ENCODE results near the gene DSE.

Gene DSE

DNA sequence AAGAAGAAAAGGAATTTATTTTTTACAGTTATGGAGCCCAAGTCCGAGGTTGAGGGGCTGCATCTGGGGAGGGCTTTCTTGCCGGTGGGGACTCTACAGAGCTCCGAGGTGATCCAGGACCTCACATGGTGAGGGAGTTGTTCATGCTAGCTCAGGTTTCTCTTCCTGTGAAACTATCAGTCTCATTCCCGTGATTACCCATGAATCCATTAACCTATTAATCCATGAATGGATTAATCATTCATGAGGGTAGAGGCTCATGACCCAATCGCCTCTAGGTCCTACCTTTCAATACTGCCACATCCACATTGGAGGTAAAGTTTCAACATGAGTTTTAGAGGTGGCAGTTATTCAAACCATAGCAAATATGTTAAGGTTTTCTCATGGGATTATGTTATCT is 3.8 kb downstream of the DSE start:
- whole genome bisulfite sequencing, result 95% methylated on average over 5 of the region's 5 CpGs
- Histone ChIP-seq H3K4me1 (ENCODE audit: insufficient read depth, low read length) (peaks cover 22% of the 10 kb centered on the region), H3K4me3 (ENCODE audit: low read length) (no peak overlapping the region), H3K27ac (ENCODE audit: low read depth, low read length) (no peak overlapping the region), H3K9ac (ENCODE audit: low read depth, low read length) (no peak overlapping the region), H3K27me3 (ENCODE audit: insufficient read depth, low read length) (no peaks in the 10 kb centered on the region), H3K36me3 (ENCODE audit: insufficient read depth, low read length) (no peaks in the 10 kb centered on the region), H3K9me3 (ENCODE audit: insufficient read depth, low read depth, low read length) (no peaks in the 10 kb centered on the region)

DNA sequence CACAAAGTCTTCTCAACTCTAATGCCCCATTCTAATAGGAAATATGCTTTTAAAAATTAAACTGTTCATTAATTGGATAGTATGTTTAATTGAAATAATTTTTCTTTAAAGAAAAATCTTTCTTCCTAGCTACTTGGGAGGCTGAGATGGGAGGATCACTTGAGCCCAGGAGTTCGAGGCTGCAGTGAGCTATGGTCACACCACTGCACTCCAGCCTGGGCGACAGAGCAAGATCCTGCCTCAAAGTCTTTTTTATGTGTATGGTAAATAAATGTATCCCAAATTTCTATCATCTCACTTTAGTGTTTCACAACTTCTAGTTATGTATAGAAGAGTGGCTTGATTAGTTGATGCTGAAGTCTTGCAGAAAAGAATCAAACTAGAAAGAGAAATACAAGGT is 4.5 kb downstream of the DSE start:
- Histone ChIP-seq H3K4me1 (ENCODE audit: insufficient read depth, low read length) (peaks cover 16% of the 10 kb centered on the region; the same call in 1 of the 2 replicates), H3K9ac (ENCODE audit: low read depth, low read length) (no peak overlapping the region), H3K9me3 (ENCODE audit: insufficient read depth, low read depth, low read length) (no peaks in the 10 kb centered on the region), H3K27me3 (ENCODE audit: insufficient read depth, low read length) (no peaks in the 10 kb centered on the region), H3K36me3 (ENCODE audit: insufficient read depth, low read length) (no peaks in the 10 kb centered on the region), H3K4me3 (ENCODE audit: low read length) (no peak overlapping the region), H3K27ac (ENCODE audit: low read depth, low read length) (no peak overlapping the region)
- WGBS, result 100% methylated on average over 1 of the region's 2 CpGs

DNA sequence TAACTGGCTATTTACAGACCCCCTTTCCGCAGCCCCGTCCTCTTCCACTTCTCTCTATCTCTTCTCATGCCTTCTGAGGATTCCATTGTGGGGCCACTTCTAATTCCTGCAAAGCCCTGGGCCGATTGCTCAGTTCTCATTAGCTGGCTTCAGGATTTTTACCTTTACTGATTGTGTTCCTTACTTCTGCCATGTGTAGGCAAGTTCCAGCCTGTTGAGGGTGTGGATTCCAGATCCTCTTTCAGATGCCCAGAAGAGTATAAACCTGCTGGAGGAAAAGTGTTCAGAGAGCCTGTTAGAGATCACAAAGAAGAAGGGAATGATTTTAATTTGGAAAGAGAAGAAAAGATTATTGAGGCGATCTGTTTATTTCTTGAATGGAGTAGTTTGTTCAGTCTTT is 5.4 kb downstream of the DSE start:
- H3K4me3 ChIP-seq (ENCODE audit: low read length), result no peak overlapping the region
- WGBS, result 83% methylated on average over 4 of the region's 4 CpGs
- no peaks in the 10 kb centered on the region for H3K9me3 ChIP-seq (ENCODE audit: insufficient read depth, low read depth, low read length)
- H3K27me3 ChIP-seq (ENCODE audit: insufficient read depth, low read length), result no peaks in the 10 kb centered on the region
- H3K27ac ChIP-seq (ENCODE audit: low read depth, low read length), result no peak overlapping the region
- no peak overlapping the region for H3K9ac ChIP-seq (ENCODE audit: low read depth, low read length)
- no peaks in the 10 kb centered on the region for H3K36me3 ChIP-seq (ENCODE audit: insufficient read depth, low read length)
- peaks cover 16% of the 10 kb centered on the region; the same call in 1 of the 2 replicates for H3K4me1 ChIP-seq (ENCODE audit: insufficient read depth, low read length)

- H3K9me3 ChIP-seq (ENCODE audit: insufficient read depth, low read depth, low read length), result no peaks in the 10 kb centered on the region
- H3K36me3 ChIP-seq (ENCODE audit: insufficient read depth, low read length), result no peaks in the 10 kb centered on the region
- peaks cover 22% of the 10 kb centered on the region; the same call in 1 of the 2 replicates for H3K4me1 ChIP-seq (ENCODE audit: insufficient read depth, low read length)
- H3K27ac ChIP-seq (ENCODE audit: low read depth, low read length), result no peak overlapping the region
- H3K4me3 ChIP-seq (ENCODE audit: low read length), result no peak overlapping the region
- H3K9ac ChIP-seq (ENCODE audit: low read depth, low read length), result no peak overlapping the region
- H3K27me3 ChIP-seq (ENCODE audit: insufficient read depth, low read length), result no peaks in the 10 kb centered on the region
Observed at GRCh38 chr6:116379764-116380163, 9.0 kb downstream of the DSE start.

- Histone ChIP-seq H3K9me3 (ENCODE audit: insufficient read depth, low read depth, low read length) (no peaks in the 10 kb centered on the region), H3K4me1 (ENCODE audit: insufficient read depth, low read length) (peaks cover 26% of the 10 kb centered on the region; the same call in 1 of the 2 replicates), H3K36me3 (ENCODE audit: insufficient read depth, low read length) (no peaks in the 10 kb centered on the region), H3K27ac (ENCODE audit: low read depth, low read length) (no peak overlapping the region), H3K27me3 (ENCODE audit: insufficient read depth, low read length) (no peaks in the 10 kb centered on the region), H3K4me3 (ENCODE audit: low read length) (no peak overlapping the region), H3K9ac (ENCODE audit: low read depth, low read length) (no peak overlapping the region)
- 91% methylated on average over 1 of the region's 1 CpG for WGBS
Observed at GRCh38 chr6:116380346-116380745, 9.6 kb downstream of the DSE start.

DNA sequence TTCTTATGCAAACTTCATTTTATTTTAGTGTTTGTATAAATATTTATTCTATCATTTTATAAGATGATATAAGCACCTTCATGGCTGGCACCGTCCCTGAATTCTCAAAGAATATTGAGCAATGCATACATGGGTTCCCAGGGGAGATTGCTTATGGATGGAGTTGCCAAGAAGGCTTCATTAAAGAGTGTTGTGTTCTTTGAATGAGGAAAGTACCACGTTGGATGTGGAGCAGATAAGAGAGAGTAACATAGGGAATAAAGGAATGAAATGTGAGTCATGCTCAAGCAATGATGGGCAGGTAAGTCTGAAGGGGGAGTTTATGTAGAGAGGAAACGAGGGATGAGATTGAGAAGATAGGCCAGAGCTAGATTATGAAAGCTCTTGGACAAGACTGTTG is 10.3 kb downstream of the DSE start:
- Histone ChIP-seq H3K27me3 (ENCODE audit: insufficient read depth, low read length) (no peaks in the 10 kb centered on the region), H3K27ac (ENCODE audit: low read depth, low read length) (no peak overlapping the region), H3K4me3 (ENCODE audit: low read length) (no peak overlapping the region), H3K36me3 (ENCODE audit: insufficient read depth, low read length) (no peaks in the 10 kb centered on the region), H3K9me3 (ENCODE audit: insufficient read depth, low read depth, low read length) (no peaks in the 10 kb centered on the region), H3K9ac (ENCODE audit: low read depth, low read length) (no peak overlapping the region), H3K4me1 (ENCODE audit: insufficient read depth, low read length) (peaks cover 26% of the 10 kb centered on the region; the same call in 1 of the 2 replicates)
- WGBS, result 78% methylated on average over 3 of the region's 3 CpGs

GRCh38 chr6:116382587-116382986 is 11.8 kb downstream of the DSE start:
- H3K27ac ChIP-seq (ENCODE audit: low read depth, low read length), result no peak overlapping the region
- H3K27me3 ChIP-seq (ENCODE audit: insufficient read depth, low read length), result no peaks in the 10 kb centered on the region
- peaks cover 31% of the 10 kb centered on the region for H3K4me1 ChIP-seq (ENCODE audit: insufficient read depth, low read length)
- no peaks in the 10 kb centered on the region for H3K36me3 ChIP-seq (ENCODE audit: insufficient read depth, low read length)
- no peak overlapping the region for H3K9ac ChIP-seq (ENCODE audit: low read depth, low read length)
- no peak overlapping the region for H3K4me3 ChIP-seq (ENCODE audit: low read length)
- no peaks in the 10 kb centered on the region for H3K9me3 ChIP-seq (ENCODE audit: insufficient read depth, low read depth, low read length)
- WGBS, result 100% methylated on average over 1 of the region's 1 CpG

DNA sequence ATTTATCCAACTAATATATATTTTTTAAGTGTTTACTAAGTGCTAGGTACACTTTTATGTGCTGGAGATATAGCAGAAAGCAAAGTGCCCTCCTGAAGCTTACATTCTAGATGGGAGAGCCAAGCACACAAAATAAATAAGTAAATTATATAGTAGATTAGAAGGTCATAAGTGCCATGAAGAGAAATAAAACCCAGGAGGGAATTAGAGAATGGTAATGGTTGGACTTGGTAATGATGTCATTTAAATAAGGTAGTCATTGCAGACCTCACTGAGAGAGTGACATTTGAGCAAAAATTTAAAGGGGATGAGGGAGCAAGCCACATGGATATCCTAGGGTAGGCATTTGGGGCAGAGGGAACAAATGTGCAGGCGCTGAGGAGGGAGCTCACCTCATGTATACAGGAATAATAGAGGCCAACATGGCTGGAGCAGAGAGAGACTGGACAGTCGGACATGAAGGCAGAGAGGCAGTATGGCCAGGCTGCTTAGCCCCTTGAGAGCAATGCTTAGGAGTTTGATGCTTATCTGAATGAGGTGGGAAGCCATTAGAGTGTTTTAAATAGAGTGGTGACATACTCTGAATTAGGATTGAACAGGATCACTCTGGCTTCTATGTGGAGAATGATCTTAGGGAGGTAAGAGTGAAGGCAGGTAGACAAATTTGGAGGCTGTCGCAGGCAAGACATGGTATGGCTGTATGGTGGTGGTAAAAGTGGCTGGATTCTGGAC is 14.1 kb downstream of the DSE start:
- H3K27me3 ChIP-seq (ENCODE audit: insufficient read depth, low read length), result no peaks in the 10 kb centered on the region
- peaks cover 32% of the 10 kb centered on the region for H3K4me1 ChIP-seq (ENCODE audit: insufficient read depth, low read length)

GRCh38 chr6:116385459-116385802 is 14.7 kb downstream of the DSE start:
- no CpG with 5 or more reads among the region's 1 CpG for WGBS
- no peaks in the 10 kb centered on the region for H3K9me3 ChIP-seq (ENCODE audit: insufficient read depth, low read depth, low read length)
- H3K27me3 ChIP-seq (ENCODE audit: insufficient read depth, low read length), result no peaks in the 10 kb centered on the region
- no peak overlapping the region for H3K4me3 ChIP-seq (ENCODE audit: low read length)
- H3K36me3 ChIP-seq (ENCODE audit: insufficient read depth, low read length), result no peaks in the 10 kb centered on the region
- no peak overlapping the region for H3K27ac ChIP-seq (ENCODE audit: low read depth, low read length)
- H3K9ac ChIP-seq (ENCODE audit: low read depth, low read length), result no peak overlapping the region
- H3K4me1 ChIP-seq (ENCODE audit: insufficient read depth, low read length), result peaks cover 32% of the 10 kb centered on the region

More for the DNA sequence above, 14.1 kb downstream of the DSE start:
- H3K27ac ChIP-seq (ENCODE audit: low read depth, low read length), result no peak overlapping the region
- H3K4me3 ChIP-seq (ENCODE audit: low read length), result no peak overlapping the region
- no peaks in the 10 kb centered on the region for H3K9me3 ChIP-seq (ENCODE audit: insufficient read depth, low read depth, low read length)
- no peak overlapping the region for H3K9ac ChIP-seq (ENCODE audit: low read depth, low read length)
- no peaks in the 10 kb centered on the region for H3K36me3 ChIP-seq (ENCODE audit: insufficient read depth, low read length)
- 91% methylated on average over 3 of the region's 3 CpGs for WGBS

GRCh38 chr6:116385921-116386320 is 15.2 kb downstream of the DSE start:
- no peaks in the 10 kb centered on the region for H3K27me3 ChIP-seq (ENCODE audit: insufficient read depth, low read length)
- no peak overlapping the region for H3K9ac ChIP-seq (ENCODE audit: low read depth, low read length)

GRCh38 chr6:116386581-116387299 is 16.0 kb downstream of the DSE start:
- Histone ChIP-seq H3K4me1 (ENCODE audit: insufficient read depth, low read length) (peaks cover 32% of the 10 kb centered on the region), H3K36me3 (ENCODE audit: insufficient read depth, low read length) (no peaks in the 10 kb centered on the region), H3K4me3 (ENCODE audit: low read length) (no peak overlapping the region), H3K9ac (ENCODE audit: low read depth, low read length) (no peak overlapping the region), H3K27ac (ENCODE audit: low read depth, low read length) (no peak overlapping the region), H3K27me3 (ENCODE audit: insufficient read depth, low read length) (no peaks in the 10 kb centered on the region), H3K9me3 (ENCODE audit: insufficient read depth, low read depth, low read length) (no peaks in the 10 kb centered on the region)
- WGBS, result 88% methylated on average over 4 of the region's 4 CpGs

More at GRCh38 chr6:116385921-116386320, 15.2 kb downstream of the DSE start:
- H3K36me3 ChIP-seq (ENCODE audit: insufficient read depth, low read length), result no peaks in the 10 kb centered on the region
- no peaks in the 10 kb centered on the region for H3K9me3 ChIP-seq (ENCODE audit: insufficient read depth, low read depth, low read length)
- H3K4me1 ChIP-seq (ENCODE audit: insufficient read depth, low read length), result peaks cover 32% of the 10 kb centered on the region
- H3K27ac ChIP-seq (ENCODE audit: low read depth, low read length), result no peak overlapping the region
- H3K4me3 ChIP-seq (ENCODE audit: low read length), result no peak overlapping the region
